Activated T-helper 1 cell treated with anti-CD3 and anti-CD28 coated beads, Interleukin-12 subunit alpha, Interleukin-12 subunit beta, Interleukin-2, Interleukin-4 antibody, amounts not matched to agents 30 ng/mL and 10 ng/mL and 1 ng/mL, durations not matched to agents 14 hours and 24 hours and 36 hours (primary cell): ENCODE measurements around the gene COL15A1. TPM values are rescaled to one million over a fixed set of nuclear protein-coding genes. Genes with fewer than 3 reads are reported as not detected.

Experiments
- DNase-seq: peaks from one replicate; pipeline ENCODE4 v3.0.0; 2021; ENCODE audit warnings: low spot score
- H3K27ac Mint-ChIP-seq: one replicate; pipeline ENCODE4 v1.8.0; 2021; ENCODE audit warnings: mild to moderate bottlenecking, mixed read lengths
- H3K27me3 Mint-ChIP-seq: one replicate; pipeline ENCODE4 v1.8.0; 2022; ENCODE audit warnings: mild to moderate bottlenecking, moderate library complexity, mixed read lengths; ENCODE audit not compliant: insufficient read depth
- H3K36me3 Mint-ChIP-seq: one replicate; pipeline ENCODE4 v1.8.0; 2021; ENCODE audit warnings: low read depth, mixed read lengths
- H3K4me1 Mint-ChIP-seq: one replicate; pipeline ENCODE4 v1.8.0; 2021; ENCODE audit warnings: low read depth, mixed read lengths
- H3K4me3 Mint-ChIP-seq: one replicate; pipeline ENCODE4 v1.8.0; 2021; ENCODE audit warnings: mild to moderate bottlenecking, moderate library complexity, mixed read lengths
- H3K9me3 Mint-ChIP-seq: one replicate; pipeline ENCODE4 v1.8.0; 2021; ENCODE audit warnings: mixed read lengths
- intact Hi-C: fragments of 100-400 bp; cut with micrococcal nuclease; formaldehyde crosslinking; loops from one replicate; pipeline ENCODE4 v1.15.1; 2024
- total RNA-seq: library from RNA; stranded (reverse); gene quantifications from 2 replicates; pipeline ENCODE4 v1.2.3, GENCODE V29; 2022

COL15A1 gene
- total RNA-seq, 1 donor from 2014 or later: 0.05 TPM

GRCh38 chr9:99034149-99034548 is 90.4 kb downstream of the COL15A1 start:
- H3K4me1 Mint-ChIP-seq: peaks cover 44% of the 10 kb centered on the region
- intact Hi-C loops: no loop called here
- peaks cover 2% of the 10 kb centered on the region for H3K36me3 Mint-ChIP-seq
- no peaks in the 10 kb centered on the region for H3K9me3 Mint-ChIP-seq
- H3K27me3 Mint-ChIP-seq: peaks cover 5% of the 10 kb centered on the region
- H3K4me3 Mint-ChIP-seq: no peak overlapping the region
- no peak for DNase-seq
- no peak overlapping the region for H3K27ac Mint-ChIP-seq

GRCh38 chr9:99035313-99035712 is 91.6 kb downstream of the COL15A1 start:
- H3K36me3 Mint-ChIP-seq: peaks cover under 1% of the 10 kb centered on the region
- peaks cover 5% of the 10 kb centered on the region for H3K27me3 Mint-ChIP-seq
- no peak overlapping the region for H3K27ac Mint-ChIP-seq
- DNase-seq: no peak
- no peak overlapping the region for H3K4me3 Mint-ChIP-seq
- peaks cover 47% of the 10 kb centered on the region for H3K4me1 Mint-ChIP-seq
- intact Hi-C loops: no loop called here
- no peaks in the 10 kb centered on the region for H3K9me3 Mint-ChIP-seq

- H3K9me3 Mint-ChIP-seq: peaks cover 2% of the 10 kb centered on the region
- H3K36me3 Mint-ChIP-seq: no peaks in the 10 kb centered on the region
- H3K27me3 Mint-ChIP-seq: peaks cover under 1% of the 10 kb centered on the region
These were observed 94.2 kb downstream of the COL15A1 start for GRCh38 chr9:99037769-99038483.

GRCh38 chr9:99038484-99038820 is 94.7 kb downstream of the COL15A1 start:
- Mint-ChIP-seq H3K4me1 (peaks cover 56% of the 10 kb centered on the region), H3K9me3 (peaks cover 7% of the 10 kb centered on the region), H3K27me3 (no peaks in the 10 kb centered on the region), H3K36me3 (no peaks in the 10 kb centered on the region), H3K27ac (no peak overlapping the region), H3K4me3 (no peak overlapping the region)
- no peak for DNase-seq
- intact Hi-C loops: no loop called here

More at GRCh38 chr9:99037769-99038483, 94.2 kb downstream of the COL15A1 start:
- Mint-ChIP-seq H3K4me3 (no peak overlapping the region), H3K4me1 (peaks cover 56% of the 10 kb centered on the region), H3K27ac (no peak overlapping the region)
- DNase-seq: no peak
- intact Hi-C loops: no loop called here

- H3K4me1 Mint-ChIP-seq: peaks cover 56% of the 10 kb centered on the region
These were observed 95.9 kb downstream of the COL15A1 start for GRCh38 chr9:99039505-99040182.

GRCh38 chr9:99040251-99040900 is 96.7 kb downstream of the COL15A1 start:
- no peak for DNase-seq
- H3K9me3 Mint-ChIP-seq: peaks cover 26% of the 10 kb centered on the region
- H3K36me3 Mint-ChIP-seq: peaks cover 13% of the 10 kb centered on the region
- intact Hi-C loops: no loop called here
- no peak overlapping the region for H3K27ac Mint-ChIP-seq
- H3K4me3 Mint-ChIP-seq: no peak overlapping the region
- H3K27me3 Mint-ChIP-seq: no peaks in the 10 kb centered on the region
- peaks cover 60% of the 10 kb centered on the region for H3K4me1 Mint-ChIP-seq

More at GRCh38 chr9:99039505-99040182, 95.9 kb downstream of the COL15A1 start:
- Mint-ChIP-seq H3K4me3 (no peak overlapping the region), H3K9me3 (peaks cover 18% of the 10 kb centered on the region), H3K36me3 (peaks cover 7% of the 10 kb centered on the region), H3K27ac (no peak overlapping the region), H3K27me3 (no peaks in the 10 kb centered on the region)
- DNase-seq: no peak
- intact Hi-C loops: no loop called here

GRCh38 chr9:99040911-99041582 is 97.3 kb downstream of the COL15A1 start:
- Mint-ChIP-seq H3K27me3 (no peaks in the 10 kb centered on the region), H3K4me3 (no peak overlapping the region), H3K9me3 (peaks cover 31% of the 10 kb centered on the region), H3K27ac (peak overlapping the region; percentile 42), H3K36me3 (peaks cover 14% of the 10 kb centered on the region), H3K4me1 (peaks cover 61% of the 10 kb centered on the region)
- intact Hi-C loops: no loop called here
- DNase-seq: no peak

- DNase-seq: no peak
- Mint-ChIP-seq H3K4me1 (peaks cover 67% of the 10 kb centered on the region), H3K4me3 (no peak overlapping the region), H3K27me3 (no peaks in the 10 kb centered on the region), H3K36me3 (peaks cover 14% of the 10 kb centered on the region), H3K9me3 (peaks cover 31% of the 10 kb centered on the region), H3K27ac (peak overlapping the region; percentile 42)
- intact Hi-C loops: no loop called here
These were observed 97.9 kb downstream of the COL15A1 start for GRCh38 chr9:99041618-99042017.

- Mint-ChIP-seq H3K9me3 (peaks cover 31% of the 10 kb centered on the region), H3K27me3 (no peaks in the 10 kb centered on the region), H3K4me3 (no peak overlapping the region), H3K4me1 (peaks cover 70% of the 10 kb centered on the region), H3K36me3 (peaks cover 14% of the 10 kb centered on the region), H3K27ac (no peak overlapping the region)
- intact Hi-C loops: no loop called here
- DNase-seq: no peak
These were observed 98.9 kb downstream of the COL15A1 start for GRCh38 chr9:99042620-99043019.

- Mint-ChIP-seq H3K27me3 (no peaks in the 10 kb centered on the region), H3K36me3 (peaks cover 14% of the 10 kb centered on the region), H3K9me3 (peaks cover 31% of the 10 kb centered on the region), H3K27ac (peak overlapping the region; percentile 81), H3K4me3 (no peak overlapping the region), H3K4me1 (peaks cover 75% of the 10 kb centered on the region)
- intact Hi-C loops: loop anchor here (2.0 kb wide), 1 partner anchor 14 kb away; no protein-coding TSS in a partner anchor
- no peak for DNase-seq
These were observed 101.1 kb downstream of the COL15A1 start for GRCh38 chr9:99044827-99045226.

GRCh38 chr9:99046068-99046467 is 102.4 kb downstream of the COL15A1 start:
- intact Hi-C loops: no loop called here
- Mint-ChIP-seq H3K27me3 (no peaks in the 10 kb centered on the region), H3K4me3 (no peak overlapping the region), H3K4me1 (peaks cover 69% of the 10 kb centered on the region), H3K9me3 (peaks cover 31% of the 10 kb centered on the region), H3K36me3 (peaks cover 14% of the 10 kb centered on the region), H3K27ac (no peak overlapping the region)
- no peak for DNase-seq

GRCh38 chr9:99046542-99047071 is 102.9 kb downstream of the COL15A1 start:
- H3K27me3 Mint-ChIP-seq: no peaks in the 10 kb centered on the region
- H3K4me1 Mint-ChIP-seq: peaks cover 68% of the 10 kb centered on the region
- peaks cover 31% of the 10 kb centered on the region for H3K9me3 Mint-ChIP-seq
- intact Hi-C loops: no loop called here
- peaks cover 14% of the 10 kb centered on the region for H3K36me3 Mint-ChIP-seq
- H3K4me3 Mint-ChIP-seq: no peak overlapping the region
- H3K27ac Mint-ChIP-seq: no peak overlapping the region
- no peak for DNase-seq
